H1 (cell line): ENCODE results near the gene SNX21. TPM values are rescaled to one million over a fixed set of nuclear protein-coding genes. Genes with fewer than 3 reads are reported as not detected.

ENCODE experiments used
- BCL11A ChIP-seq, 2 experiments: IDR thresholded peaks; one replicate each; pipeline ENCODE4 v1.6.1; 2011; ENCODE audit warnings: low read depth in 2 of 2, low read length in 2 of 2, mild to moderate bottlenecking in 2 of 2
- EGR1 ChIP-seq: IDR thresholded peaks from 2 replicates; pipeline ENCODE4 v1.6.1; 2011; ENCODE audit warnings: low read depth, low read length, borderline replicate concordance
- EP300 ChIP-seq, 2 experiments: IDR thresholded peaks; 1 replicate in 1 of 2; 2 replicates in 1 of 2; pipeline ENCODE4 v1.6.1; 2011 to 2012; ENCODE audit warnings: low read depth in 2 of 2, low read length in 2 of 2, mild to moderate bottlenecking in 2 of 2, borderline replicate concordance in 1 of 2, inconsistent platforms in 1 of 2, moderate library complexity in 1 of 2
- FOSL1 ChIP-seq: IDR thresholded peaks from 2 replicates; pipeline ENCODE4 v1.6.1; 2011; ENCODE audit warnings: mild to moderate bottlenecking, low read depth, low read length, moderate library complexity; ENCODE audit not compliant: insufficient read depth
- HDAC2 ChIP-seq, 2 experiments: fragments of 300-600 bp in 1 of 2; sonication (generic) in 1 of 2; IDR thresholded peaks; 2 replicates each; pipeline ENCODE4 v1.6.1; 2011 to 2012; ENCODE audit warnings: low read depth in 2 of 2, low read length in 2 of 2, mild to moderate bottlenecking in 2 of 2, moderate library complexity in 2 of 2, borderline replicate concordance in 1 of 2, inconsistent platforms in 1 of 2
- KDM5A ChIP-seq: fragments of 200-600 bp; IDR thresholded peaks from 2 replicates; pipeline ENCODE4 v1.7.1; 2012; ENCODE audit warnings: mild to moderate bottlenecking, low read length, inconsistent platforms, mixed read lengths
- POU5F1 ChIP-seq: IDR thresholded peaks from 2 replicates; pipeline ENCODE4 v1.6.1; 2011; ENCODE audit warnings: low read depth, mild to moderate bottlenecking, low read length, moderate library complexity
- SIX5 ChIP-seq: IDR thresholded peaks from 2 replicates; pipeline ENCODE4 v1.6.1; 2011; ENCODE audit warnings: mild to moderate bottlenecking, low read depth, low read length
- polyA plus RNA-seq, 7 experiments: library from polyadenylated mRNA; depleted of rRNA in 3 of 7; stranded (reverse) in 5 of 7; unstranded in 2 of 7; fragments of >200 nt in 5 of 7; fragments of 200-250 nt in 2 of 7; gene quantifications; 1 replicate in 5 of 7; 2 replicates in 1 of 7; 4 replicates in 1 of 7; pipeline versions ENCODE4 v1.2.1 to v1.2.3, GENCODE V29; 2011 to 2013; ENCODE audit warnings: missing spikeins in 2 of 7, mixed read lengths in 2 of 7
- total RNA-seq: library from RNA; stranded (reverse); fragmentation: NEBNext Ultra II Directional; extraction: Animal tissue kit (Norgen Biotek cat#: 25700); gene quantifications from 2 replicates; pipeline ENCODE4 v1.2.1, GENCODE V29; 2021
- TF ChIP-seq, protein P1 (sequence below): fragments of 300-600 bp; sonication (generic); IDR thresholded peaks from 2 replicates; pipeline ENCODE4 v1.7.1; 2012; ENCODE audit warnings: low read length, moderate library complexity, mild to moderate bottlenecking, inconsistent platforms; ENCODE audit not compliant: insufficient replicate concordance
- TF ChIP-seq, protein P2 (sequence below): IDR thresholded peaks from 2 replicates; pipeline ENCODE4 v1.6.1; 2012; ENCODE audit warnings: low read length, inconsistent platforms

The SNX21 gene
- total and polyA plus RNA-seq, 2 of the 8 experiments (the other 6 are each of a cell fraction or from before 2014, with no cell fraction given) = 15.8 to 16.8 TPM

DNA sequence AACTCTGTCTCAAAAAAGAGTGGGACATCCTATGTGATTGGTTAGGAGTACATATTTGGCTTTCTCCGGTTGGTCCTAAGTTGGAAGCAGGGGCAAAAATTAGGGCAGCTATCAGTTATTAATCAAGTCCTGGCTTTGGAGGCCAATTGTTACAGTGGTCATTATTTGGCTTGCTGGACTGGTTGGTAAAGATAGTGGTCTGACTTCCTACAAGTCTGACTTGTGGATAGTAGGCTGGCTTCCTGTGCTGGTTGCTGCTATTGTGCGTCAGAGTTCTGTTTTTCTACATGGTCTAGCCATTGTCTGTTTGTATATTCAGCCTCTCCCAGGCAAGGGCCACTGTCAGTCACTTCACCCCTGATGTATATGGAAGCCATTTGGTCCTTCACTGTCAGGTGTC lies 16.6 kb downstream of the SNX21 start (continued):
- TF ChIP-seq, protein P1, sequence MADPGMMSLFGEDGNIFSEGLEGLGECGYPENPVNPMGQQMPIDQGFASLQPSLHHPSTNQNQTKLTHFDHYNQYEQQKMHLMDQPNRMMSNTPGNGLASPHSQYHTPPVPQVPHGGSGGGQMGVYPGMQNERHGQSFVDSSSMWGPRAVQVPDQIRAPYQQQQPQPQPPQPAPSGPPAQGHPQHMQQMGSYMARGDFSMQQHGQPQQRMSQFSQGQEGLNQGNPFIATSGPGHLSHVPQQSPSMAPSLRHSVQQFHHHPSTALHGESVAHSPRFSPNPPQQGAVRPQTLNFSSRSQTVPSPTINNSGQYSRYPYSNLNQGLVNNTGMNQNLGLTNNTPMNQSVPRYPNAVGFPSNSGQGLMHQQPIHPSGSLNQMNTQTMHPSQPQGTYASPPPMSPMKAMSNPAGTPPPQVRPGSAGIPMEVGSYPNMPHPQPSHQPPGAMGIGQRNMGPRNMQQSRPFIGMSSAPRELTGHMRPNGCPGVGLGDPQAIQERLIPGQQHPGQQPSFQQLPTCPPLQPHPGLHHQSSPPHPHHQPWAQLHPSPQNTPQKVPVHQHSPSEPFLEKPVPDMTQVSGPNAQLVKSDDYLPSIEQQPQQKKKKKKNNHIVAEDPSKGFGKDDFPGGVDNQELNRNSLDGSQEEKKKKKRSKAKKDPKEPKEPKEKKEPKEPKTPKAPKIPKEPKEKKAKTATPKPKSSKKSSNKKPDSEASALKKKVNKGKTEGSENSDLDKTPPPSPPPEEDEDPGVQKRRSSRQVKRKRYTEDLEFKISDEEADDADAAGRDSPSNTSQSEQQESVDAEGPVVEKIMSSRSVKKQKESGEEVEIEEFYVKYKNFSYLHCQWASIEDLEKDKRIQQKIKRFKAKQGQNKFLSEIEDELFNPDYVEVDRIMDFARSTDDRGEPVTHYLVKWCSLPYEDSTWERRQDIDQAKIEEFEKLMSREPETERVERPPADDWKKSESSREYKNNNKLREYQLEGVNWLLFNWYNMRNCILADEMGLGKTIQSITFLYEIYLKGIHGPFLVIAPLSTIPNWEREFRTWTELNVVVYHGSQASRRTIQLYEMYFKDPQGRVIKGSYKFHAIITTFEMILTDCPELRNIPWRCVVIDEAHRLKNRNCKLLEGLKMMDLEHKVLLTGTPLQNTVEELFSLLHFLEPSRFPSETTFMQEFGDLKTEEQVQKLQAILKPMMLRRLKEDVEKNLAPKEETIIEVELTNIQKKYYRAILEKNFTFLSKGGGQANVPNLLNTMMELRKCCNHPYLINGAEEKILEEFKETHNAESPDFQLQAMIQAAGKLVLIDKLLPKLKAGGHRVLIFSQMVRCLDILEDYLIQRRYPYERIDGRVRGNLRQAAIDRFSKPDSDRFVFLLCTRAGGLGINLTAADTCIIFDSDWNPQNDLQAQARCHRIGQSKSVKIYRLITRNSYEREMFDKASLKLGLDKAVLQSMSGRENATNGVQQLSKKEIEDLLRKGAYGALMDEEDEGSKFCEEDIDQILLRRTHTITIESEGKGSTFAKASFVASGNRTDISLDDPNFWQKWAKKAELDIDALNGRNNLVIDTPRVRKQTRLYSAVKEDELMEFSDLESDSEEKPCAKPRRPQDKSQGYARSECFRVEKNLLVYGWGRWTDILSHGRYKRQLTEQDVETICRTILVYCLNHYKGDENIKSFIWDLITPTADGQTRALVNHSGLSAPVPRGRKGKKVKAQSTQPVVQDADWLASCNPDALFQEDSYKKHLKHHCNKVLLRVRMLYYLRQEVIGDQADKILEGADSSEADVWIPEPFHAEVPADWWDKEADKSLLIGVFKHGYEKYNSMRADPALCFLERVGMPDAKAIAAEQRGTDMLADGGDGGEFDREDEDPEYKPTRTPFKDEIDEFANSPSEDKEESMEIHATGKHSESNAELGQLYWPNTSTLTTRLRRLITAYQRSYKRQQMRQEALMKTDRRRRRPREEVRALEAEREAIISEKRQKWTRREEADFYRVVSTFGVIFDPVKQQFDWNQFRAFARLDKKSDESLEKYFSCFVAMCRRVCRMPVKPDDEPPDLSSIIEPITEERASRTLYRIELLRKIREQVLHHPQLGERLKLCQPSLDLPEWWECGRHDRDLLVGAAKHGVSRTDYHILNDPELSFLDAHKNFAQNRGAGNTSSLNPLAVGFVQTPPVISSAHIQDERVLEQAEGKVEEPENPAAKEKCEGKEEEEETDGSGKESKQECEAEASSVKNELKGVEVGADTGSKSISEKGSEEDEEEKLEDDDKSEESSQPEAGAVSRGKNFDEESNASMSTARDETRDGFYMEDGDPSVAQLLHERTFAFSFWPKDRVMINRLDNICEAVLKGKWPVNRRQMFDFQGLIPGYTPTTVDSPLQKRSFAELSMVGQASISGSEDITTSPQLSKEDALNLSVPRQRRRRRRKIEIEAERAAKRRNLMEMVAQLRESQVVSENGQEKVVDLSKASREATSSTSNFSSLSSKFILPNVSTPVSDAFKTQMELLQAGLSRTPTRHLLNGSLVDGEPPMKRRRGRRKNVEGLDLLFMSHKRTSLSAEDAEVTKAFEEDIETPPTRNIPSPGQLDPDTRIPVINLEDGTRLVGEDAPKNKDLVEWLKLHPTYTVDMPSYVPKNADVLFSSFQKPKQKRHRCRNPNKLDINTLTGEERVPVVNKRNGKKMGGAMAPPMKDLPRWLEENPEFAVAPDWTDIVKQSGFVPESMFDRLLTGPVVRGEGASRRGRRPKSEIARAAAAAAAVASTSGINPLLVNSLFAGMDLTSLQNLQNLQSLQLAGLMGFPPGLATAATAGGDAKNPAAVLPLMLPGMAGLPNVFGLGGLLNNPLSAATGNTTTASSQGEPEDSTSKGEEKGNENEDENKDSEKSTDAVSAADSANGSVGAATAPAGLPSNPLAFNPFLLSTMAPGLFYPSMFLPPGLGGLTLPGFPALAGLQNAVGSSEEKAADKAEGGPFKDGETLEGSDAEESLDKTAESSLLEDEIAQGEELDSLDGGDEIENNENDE = no peak
- TF ChIP-seq EGR1 = no peak
- TF ChIP-seq HDAC2 (IDR thresholded peaks at IDR 0.05; ENCODE audit: borderline replicate concordance in 1 of 2, low read depth in 2 of 2, low read length in 2 of 2) = no peak
- no peak for TF ChIP-seq POU5F1
- TF ChIP-seq, protein P2, sequence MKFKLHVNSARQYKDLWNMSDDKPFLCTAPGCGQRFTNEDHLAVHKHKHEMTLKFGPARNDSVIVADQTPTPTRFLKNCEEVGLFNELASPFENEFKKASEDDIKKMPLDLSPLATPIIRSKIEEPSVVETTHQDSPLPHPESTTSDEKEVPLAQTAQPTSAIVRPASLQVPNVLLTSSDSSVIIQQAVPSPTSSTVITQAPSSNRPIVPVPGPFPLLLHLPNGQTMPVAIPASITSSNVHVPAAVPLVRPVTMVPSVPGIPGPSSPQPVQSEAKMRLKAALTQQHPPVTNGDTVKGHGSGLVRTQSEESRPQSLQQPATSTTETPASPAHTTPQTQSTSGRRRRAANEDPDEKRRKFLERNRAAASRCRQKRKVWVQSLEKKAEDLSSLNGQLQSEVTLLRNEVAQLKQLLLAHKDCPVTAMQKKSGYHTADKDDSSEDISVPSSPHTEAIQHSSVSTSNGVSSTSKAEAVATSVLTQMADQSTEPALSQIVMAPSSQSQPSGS = no peak
- TF ChIP-seq SIX5 = no peak
- TF ChIP-seq BCL11A (IDR thresholded peaks at IDR 0.05; ENCODE audit: low read depth in 2 of 2, low read length in 2 of 2) = no peak
- TF ChIP-seq FOSL1 = no peak
- TF ChIP-seq EP300 (IDR thresholded peaks at IDR 0.05; ENCODE audit: borderline replicate concordance in 1 of 2, low read depth in 2 of 2, low read length in 2 of 2) = no peak
- TF ChIP-seq KDM5A = no peak
